Thyroid gland (tissue), 4 donors: ENCODE results near the gene INSYN1. TPM values are rescaled to one million over a fixed set of nuclear protein-coding genes. Genes with fewer than 3 reads are reported as not detected.
A peak's percentile ranks its signal among the peaks of the same experiment; 100 is the strongest.

ENCODE experiments used
- DNase-seq, 2 donors: peaks; one replicate each; pipeline ENCODE4 v3.0.0-alpha.2; 2019
- H3K27ac ChIP-seq, 3 donors: fragments of 200-600 bp; sonication (generic); 1 replicate in 2 of 3; 2 replicates in 1 of 3; pipeline ENCODE4 v1.5.1; 2016 to 2019; ENCODE audit warnings: mild to moderate bottlenecking in 1 of 3, moderate library complexity in 1 of 3
- H3K27me3 ChIP-seq: fragments of 200-600 bp; sonication (generic); one replicate; pipeline ENCODE4 v1.5.1; 2019
- H3K36me3 ChIP-seq, 2 donors: fragments of 200-600 bp; sonication (generic); one replicate each; pipeline ENCODE4 v1.5.1; 2016 to 2019
- H3K4me1 ChIP-seq, 2 donors: fragments of 200-600 bp; sonication (generic); one replicate each; pipeline ENCODE4 v1.5.1; 2017 to 2019
- H3K4me3 ChIP-seq, 3 donors: fragments of 200-600 bp; sonication (generic); replicated peaks in 1 of 3; 1 replicate in 2 of 3; 2 replicates in 1 of 3; pipeline ENCODE4 v1.5.1; 2016; ENCODE audit warnings: mild to moderate bottlenecking in 1 of 3
- H3K9me3 ChIP-seq: fragments of 200-600 bp; sonication (generic); one replicate; pipeline ENCODE4 v1.5.1; 2017
- CTCF ChIP-seq, 6 experiments: fragments of 200-600 bp in 3 of 6; fragments of 450-650 bp in 3 of 6; sonication (generic) in 3 of 6; IDR thresholded peaks; one replicate each; pipeline ENCODE4 v1.5.1; 2016 to 2019; ENCODE audit warnings: antibody characterized with exemption in 6 of 6, mild to moderate bottlenecking in 2 of 6, inconsistent platforms in 1 of 6, moderate library complexity in 1 of 6
- POLR2A ChIP-seq, 2 donors: fragments of 450-650 bp; IDR thresholded peaks; one replicate each; pipeline ENCODE4 v1.6.1; 2017; ENCODE audit warnings: antibody characterized with exemption in 2 of 2, mild to moderate bottlenecking in 2 of 2, moderate library complexity in 1 of 2
- WGBS, 2 donors: methylation state at CpG; one replicate each; pipeline ENCODE4 v1.1.5; 2017; 5-methylcytosine and 5-hydroxymethylcytosine counted together
- intact Hi-C: fragments of 100-400 bp; cut with DNase I; formaldehyde crosslinking; loops from one replicate; pipeline ENCODE4 v1.15.1; 2023
- total RNA-seq, 4 donors: library from RNA; depleted of rRNA; stranded (reverse); fragments of >200 nt; gene quantifications; one replicate each; pipeline ENCODE4 v1.2.3, GENCODE V29; 2016

The INSYN1 gene
- total RNA-seq, 4 donors from 2014 or later: 0.83 to 2.5 (median 2.0) TPM

DNA sequence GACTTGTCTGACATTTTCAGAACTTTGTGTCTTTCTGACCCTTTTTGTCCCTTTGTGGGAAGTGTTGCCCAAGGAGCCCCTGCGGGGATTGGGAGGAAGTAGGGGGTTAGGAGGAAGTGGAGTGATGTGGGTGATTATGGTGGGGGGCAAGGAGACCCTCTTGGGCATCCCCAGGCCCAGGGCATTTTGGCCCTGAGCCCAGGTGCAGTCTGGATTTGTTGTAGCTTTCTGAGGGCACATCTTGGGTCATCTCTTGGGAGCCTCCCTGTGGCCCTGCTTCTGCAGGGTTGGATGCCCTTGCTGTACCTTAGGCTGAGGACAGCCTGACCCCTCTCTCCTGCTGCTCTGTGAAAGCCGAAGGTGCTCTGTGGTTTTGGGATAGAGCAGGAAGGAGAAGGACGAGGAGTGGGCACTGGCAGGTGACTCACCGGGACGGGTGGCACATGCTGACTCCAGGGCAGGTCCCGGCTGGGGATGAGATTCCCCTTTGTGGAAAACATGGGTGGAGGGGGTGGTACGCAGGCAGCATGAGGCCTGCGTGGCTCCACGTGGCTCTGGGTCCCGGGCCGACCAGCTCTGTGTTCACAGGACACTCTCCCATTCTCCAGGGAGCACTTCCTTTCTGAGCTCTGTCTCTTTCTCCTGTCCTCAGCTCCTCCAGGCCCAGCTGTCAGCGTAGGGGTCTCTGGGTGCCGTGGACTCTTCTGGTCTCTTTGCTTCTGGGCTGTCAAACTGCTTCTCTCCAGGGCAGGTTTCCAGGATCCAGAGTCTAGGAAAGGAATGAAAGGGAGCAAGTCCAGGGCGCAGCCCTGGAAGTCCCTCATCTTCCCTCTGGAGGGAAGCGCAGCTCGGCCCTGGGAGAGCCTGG is 57.1 kb downstream of the INSYN1 start:
- no peak overlapping the region for H3K27ac ChIP-seq
- no peak overlapping the region for H3K4me3 ChIP-seq
- 69 to 73% methylated on average over 11 to 16 of the region's 16 CpGs for WGBS, 2 donors
- no peaks in the 10 kb centered on the region for H3K36me3 ChIP-seq
- H3K4me1 ChIP-seq: peaks cover 0 to 33% of the 10 kb centered on the region in 2 donors
- H3K9me3 ChIP-seq: no peaks in the 10 kb centered on the region
- no peak for TF ChIP-seq POLR2A (IDR thresholded peaks at IDR 0.05)
- TF ChIP-seq CTCF (IDR thresholded peaks at IDR 0.05): no peak
- no peaks in the 10 kb centered on the region for H3K27me3 ChIP-seq
- intact Hi-C loops: no loop called here
- no peak for DNase-seq

DNA sequence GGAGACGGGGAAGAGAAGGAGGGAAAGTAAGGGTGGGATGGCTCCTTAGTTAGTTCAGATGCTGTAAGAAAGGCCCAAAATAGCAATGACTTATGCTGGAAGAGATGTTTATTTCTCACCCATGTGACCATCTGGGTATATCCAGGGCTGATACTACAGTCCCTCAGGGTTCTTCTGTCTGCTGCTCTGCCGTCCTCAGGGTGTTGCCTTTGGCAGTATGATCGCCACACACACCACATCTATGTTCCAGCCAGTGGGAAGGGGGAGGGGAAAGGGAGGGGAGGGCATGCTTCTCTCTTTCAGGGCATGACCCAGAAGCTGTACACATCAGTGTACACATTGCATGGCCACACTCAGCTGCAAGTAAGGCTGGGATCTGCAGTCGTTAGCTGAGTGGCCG is 58.7 kb downstream of the INSYN1 start:
- no peaks in the 10 kb centered on the region for H3K27me3 ChIP-seq
- H3K36me3 ChIP-seq: no peaks in the 10 kb centered on the region
- DNase-seq: no peak
- WGBS, 2 donors: 72 to 90% methylated on average over 5 of the region's 5 CpGs
- peaks cover 0 to 33% of the 10 kb centered on the region in 2 donors for H3K4me1 ChIP-seq
- TF ChIP-seq POLR2A (IDR thresholded peaks at IDR 0.05) (no peak), CTCF (IDR thresholded peaks at IDR 0.05) (no peak)
- H3K4me3 ChIP-seq: no peak overlapping the region
- intact Hi-C loops: no loop called here
- H3K27ac ChIP-seq: no peak overlapping the region
- no peaks in the 10 kb centered on the region for H3K9me3 ChIP-seq

- WGBS, 2 donors: 72 to 74% methylated on average over 6 of the region's 6 CpGs
- Histone ChIP-seq H3K4me1 (peaks cover 0 to 39% of the 10 kb centered on the region in 2 donors), H3K36me3 (no peaks in the 10 kb centered on the region), H3K9me3 (no peaks in the 10 kb centered on the region), H3K4me3 (no peak overlapping the region), H3K27me3 (no peaks in the 10 kb centered on the region), H3K27ac (no peak overlapping the region)
- intact Hi-C loops: no loop called here
- peak; percentile 31 to 34 for DNase-seq
- TF ChIP-seq CTCF (IDR thresholded peaks at IDR 0.05): no peak
- no peak for TF ChIP-seq POLR2A (IDR thresholded peaks at IDR 0.05)
These were observed 61.8 kb downstream of the INSYN1 start for GRCh38 chr15:73691396-73691795.

- TF ChIP-seq POLR2A (IDR thresholded peaks at IDR 0.05) (no peak), CTCF (IDR thresholded peaks at IDR 0.05) (no peak)
- Histone ChIP-seq H3K27ac (peak overlapping the region in 1 of 3 donors; percentile 3), H3K4me3 (no peak overlapping the region), H3K36me3 (no peaks in the 10 kb centered on the region), H3K9me3 (no peaks in the 10 kb centered on the region), H3K27me3 (no peaks in the 10 kb centered on the region), H3K4me1 (peaks cover 7 to 33% of the 10 kb centered on the region in 2 donors)
- intact Hi-C loops: no loop called here
- 83 to 93% methylated on average over 6 of the region's 6 CpGs for WGBS, 2 donors
- no peak for DNase-seq
These were observed 64.7 kb downstream of the INSYN1 start for GRCh38 chr15:73688455-73688854.

GRCh38 chr15:73687351-73687750 is 65.8 kb downstream of the INSYN1 start:
- no peaks in the 10 kb centered on the region for H3K9me3 ChIP-seq
- intact Hi-C loops: no loop called here
- no peaks in the 10 kb centered on the region for H3K36me3 ChIP-seq
- peaks cover 7 to 34% of the 10 kb centered on the region in 2 donors for H3K4me1 ChIP-seq
- TF ChIP-seq POLR2A (IDR thresholded peaks at IDR 0.05) (no peak), CTCF (IDR thresholded peaks at IDR 0.05) (no peak)
- no peak for DNase-seq
- WGBS, 2 donors: 97 to 100% methylated on average over 2 of the region's 2 CpGs
- no peak overlapping the region for H3K27ac ChIP-seq
- no peaks in the 10 kb centered on the region for H3K27me3 ChIP-seq
- H3K4me3 ChIP-seq: no peak overlapping the region
